ENCODE measurements around the gene C21orf58. TPM values are rescaled to one million over a fixed set of nuclear protein-coding genes. Genes with fewer than 3 reads are reported as not detected.

The C21orf58 gene
- total RNA-seq, 4 donors from 2014 or later = 2.2 to 4.8 (median 2.3) TPM

DNA sequence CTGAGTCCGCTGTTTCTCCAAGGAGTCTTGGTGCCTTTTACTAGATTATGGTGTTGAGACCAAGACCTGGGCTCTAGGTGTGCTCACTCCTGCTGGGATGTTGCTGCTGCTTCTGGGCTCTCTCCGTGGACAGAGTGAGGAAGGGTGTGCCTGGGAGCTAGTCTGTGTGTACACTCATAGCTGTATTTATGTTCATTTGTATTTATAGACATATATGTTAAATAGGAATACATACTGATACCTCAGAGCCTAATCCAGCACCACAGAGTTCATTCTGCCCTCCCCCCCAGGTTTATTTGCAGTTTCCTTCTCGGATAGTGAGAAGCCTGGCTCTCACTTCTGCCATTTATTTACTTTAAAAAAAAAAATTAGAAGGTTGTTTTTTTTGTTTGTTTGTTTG lies 12.9 kb upstream of the C21orf58 start:
- 95 to 97% methylated on average over 3 of the region's 3 CpGs for WGBS, 2 donors
- intact Hi-C loops (cut with DNase I; ENCODE audit: low total_unique reads) = loop anchor here (5.0 kb wide), 1 partner anchor 1449 kb away; no protein-coding TSS in a partner anchor
- no peak for TF ChIP-seq POLR2A (IDR thresholded peaks at IDR 0.05)
- TF ChIP-seq, protein P1, sequence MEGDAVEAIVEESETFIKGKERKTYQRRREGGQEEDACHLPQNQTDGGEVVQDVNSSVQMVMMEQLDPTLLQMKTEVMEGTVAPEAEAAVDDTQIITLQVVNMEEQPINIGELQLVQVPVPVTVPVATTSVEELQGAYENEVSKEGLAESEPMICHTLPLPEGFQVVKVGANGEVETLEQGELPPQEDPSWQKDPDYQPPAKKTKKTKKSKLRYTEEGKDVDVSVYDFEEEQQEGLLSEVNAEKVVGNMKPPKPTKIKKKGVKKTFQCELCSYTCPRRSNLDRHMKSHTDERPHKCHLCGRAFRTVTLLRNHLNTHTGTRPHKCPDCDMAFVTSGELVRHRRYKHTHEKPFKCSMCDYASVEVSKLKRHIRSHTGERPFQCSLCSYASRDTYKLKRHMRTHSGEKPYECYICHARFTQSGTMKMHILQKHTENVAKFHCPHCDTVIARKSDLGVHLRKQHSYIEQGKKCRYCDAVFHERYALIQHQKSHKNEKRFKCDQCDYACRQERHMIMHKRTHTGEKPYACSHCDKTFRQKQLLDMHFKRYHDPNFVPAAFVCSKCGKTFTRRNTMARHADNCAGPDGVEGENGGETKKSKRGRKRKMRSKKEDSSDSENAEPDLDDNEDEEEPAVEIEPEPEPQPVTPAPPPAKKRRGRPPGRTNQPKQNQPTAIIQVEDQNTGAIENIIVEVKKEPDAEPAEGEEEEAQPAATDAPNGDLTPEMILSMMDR (IDR thresholded peaks at IDR 0.05) = no peak
- no peak overlapping the region for H3K4me3 ChIP-seq (ENCODE audit: low read depth, poor library complexity, severe bottlenecking)
- DNase-seq (ENCODE audit: low spot score in 2 of 2) = no peak

DNA sequence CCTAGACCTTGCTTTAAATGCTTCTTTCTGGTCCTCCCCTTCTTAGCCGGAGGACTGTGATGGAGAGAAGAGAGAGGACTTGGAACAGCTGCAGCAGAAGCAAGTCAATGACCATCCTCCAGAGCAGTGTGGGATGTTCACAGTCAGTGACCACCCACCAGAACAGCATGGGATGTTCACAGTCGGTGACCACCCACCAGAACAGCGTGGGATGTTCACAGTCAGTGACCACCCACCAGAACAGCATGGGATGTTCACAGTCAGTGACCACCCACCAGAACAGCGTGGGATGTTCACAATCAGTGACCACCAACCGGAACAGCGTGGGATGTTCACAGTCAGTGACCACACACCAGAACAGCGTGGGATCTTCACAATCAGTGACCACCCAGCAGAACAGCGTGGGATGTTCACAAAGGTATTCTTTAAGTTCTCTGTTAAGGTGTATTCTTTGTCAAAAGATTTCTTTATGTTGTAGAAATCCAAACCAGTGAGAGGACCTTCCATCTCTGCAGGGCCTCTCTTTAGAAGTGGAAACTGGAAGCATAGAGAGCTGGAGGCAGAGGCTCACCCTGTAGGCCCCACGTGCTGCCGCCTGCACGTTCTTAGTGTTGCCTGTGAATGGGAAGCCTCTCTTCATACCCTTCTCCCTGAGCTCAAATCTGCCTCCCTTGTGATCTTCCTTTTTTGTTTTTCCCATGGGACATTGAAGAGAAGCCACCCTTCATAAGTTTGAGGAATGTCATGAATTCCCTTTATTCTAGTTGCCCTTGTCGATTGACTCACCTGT lies 10.9 kb upstream of the C21orf58 start:
- WGBS, 2 donors = 93% methylated on average over 12 of the region's 12 CpGs

DNA sequence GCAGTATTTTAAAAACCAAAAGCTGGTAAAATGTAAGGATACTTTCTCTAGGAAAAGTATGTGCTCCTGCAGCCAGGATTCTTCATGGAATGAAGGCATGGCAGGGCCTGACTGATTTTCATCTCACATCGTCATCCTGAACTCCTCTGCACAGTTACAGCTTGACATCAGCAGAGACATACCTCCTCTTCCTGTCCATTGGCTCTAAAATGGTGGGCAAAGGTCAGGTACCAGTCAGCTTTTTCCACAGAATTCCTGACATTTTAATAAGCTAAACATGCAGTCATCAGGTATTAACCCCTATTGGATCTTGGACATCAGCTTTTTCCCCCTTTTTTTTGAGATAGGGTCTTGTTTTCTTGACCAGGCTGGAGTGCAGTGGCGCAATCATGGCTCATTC lies 6.1 kb upstream of the C21orf58 start:
- WGBS, 2 donors = 92 to 96% methylated on average over 2 of the region's 2 CpGs
- TF ChIP-seq, protein P1 (IDR thresholded peaks at IDR 0.05) = no peak
- TF ChIP-seq POLR2A (IDR thresholded peaks at IDR 0.05) = no peak
- intact Hi-C loops (cut with DNase I; ENCODE audit: low total_unique reads) = no loop called here
- no peak overlapping the region for H3K4me3 ChIP-seq (ENCODE audit: low read depth, poor library complexity, severe bottlenecking)
- DNase-seq (ENCODE audit: low spot score in 2 of 2) = no peak

More for the DNA sequence above, 10.9 kb upstream of the C21orf58 start:
- intact Hi-C loops (cut with DNase I; ENCODE audit: low total_unique reads) = loop anchor here (5.0 kb wide), 1 partner anchor 1447 kb away; no protein-coding TSS in a partner anchor
- no peak for DNase-seq (ENCODE audit: low spot score in 2 of 2)
- TF ChIP-seq, protein P1 (IDR thresholded peaks at IDR 0.05) = no peak
- TF ChIP-seq POLR2A (IDR thresholded peaks at IDR 0.05) = no peak
- no peak overlapping the region for H3K4me3 ChIP-seq (ENCODE audit: low read depth, poor library complexity, severe bottlenecking)

DNA sequence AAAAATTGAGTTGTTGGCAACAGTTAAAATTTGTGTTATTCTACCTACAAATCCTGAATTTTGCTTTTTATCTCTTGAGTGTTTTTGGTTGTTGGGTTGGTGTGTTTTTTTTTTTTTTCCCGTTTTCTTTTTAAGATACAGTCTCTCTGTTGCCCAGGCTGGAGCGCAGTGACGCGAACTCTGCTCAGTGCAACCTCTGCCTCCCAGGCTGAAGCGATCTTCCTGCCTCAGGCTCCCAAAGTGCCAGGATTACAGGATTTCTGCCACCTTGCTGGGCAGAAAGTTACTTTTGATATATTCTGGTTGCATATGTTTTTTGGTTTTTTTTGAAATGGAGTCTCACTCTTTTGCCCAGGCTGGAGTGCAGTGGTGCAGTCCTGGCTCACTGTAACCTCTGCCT lies 4.5 kb upstream of the C21orf58 start:
- intact Hi-C loops (cut with DNase I; ENCODE audit: low total_unique reads) = no loop called here
- 78 to 83% methylated on average over 5 of the region's 5 CpGs for WGBS, 2 donors
- no peak overlapping the region for H3K4me3 ChIP-seq (ENCODE audit: low read depth, poor library complexity, severe bottlenecking)
- no peak for DNase-seq (ENCODE audit: low spot score in 2 of 2)
- TF ChIP-seq, protein P1 (IDR thresholded peaks at IDR 0.05) = no peak
- no peak for TF ChIP-seq POLR2A (IDR thresholded peaks at IDR 0.05)

DNA sequence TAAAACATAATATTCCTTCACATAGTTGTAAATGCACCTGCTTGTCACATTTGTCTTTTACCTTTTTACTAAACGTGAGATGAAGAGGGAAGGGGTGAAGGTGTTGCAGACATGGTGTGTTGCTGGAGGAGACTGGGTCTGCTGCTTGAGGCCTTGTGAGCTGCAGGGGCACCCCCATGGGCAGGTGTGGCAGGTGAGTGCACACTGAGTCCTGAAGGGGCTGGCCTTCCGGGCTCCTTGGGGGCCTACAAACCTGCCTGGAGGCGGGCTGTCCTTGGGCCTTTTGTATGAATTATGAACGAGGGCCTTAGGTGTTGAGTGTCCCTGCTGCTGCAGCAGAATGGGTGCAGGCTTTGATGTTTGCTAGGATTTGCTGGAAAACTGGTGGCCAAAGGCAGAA lies 4.0 kb upstream of the C21orf58 start:
- no peak overlapping the region for H3K4me3 ChIP-seq (ENCODE audit: low read depth, poor library complexity, severe bottlenecking)
- no peak for DNase-seq (ENCODE audit: low spot score in 2 of 2)
- 81 to 92% methylated on average over 4 of the region's 4 CpGs for WGBS, 2 donors
- intact Hi-C loops (cut with DNase I; ENCODE audit: low total_unique reads) = no loop called here
- TF ChIP-seq POLR2A (IDR thresholded peaks at IDR 0.05) = no peak
- TF ChIP-seq, protein P1 (IDR thresholded peaks at IDR 0.05) = no peak
